ENCODE results near the gene CACNA1C.

CACNA1C gene

GRCh38 chr12:2285462-2285861, 232.7 kb downstream of the CACNA1C start:
- no peak for DNase-seq

DNA sequence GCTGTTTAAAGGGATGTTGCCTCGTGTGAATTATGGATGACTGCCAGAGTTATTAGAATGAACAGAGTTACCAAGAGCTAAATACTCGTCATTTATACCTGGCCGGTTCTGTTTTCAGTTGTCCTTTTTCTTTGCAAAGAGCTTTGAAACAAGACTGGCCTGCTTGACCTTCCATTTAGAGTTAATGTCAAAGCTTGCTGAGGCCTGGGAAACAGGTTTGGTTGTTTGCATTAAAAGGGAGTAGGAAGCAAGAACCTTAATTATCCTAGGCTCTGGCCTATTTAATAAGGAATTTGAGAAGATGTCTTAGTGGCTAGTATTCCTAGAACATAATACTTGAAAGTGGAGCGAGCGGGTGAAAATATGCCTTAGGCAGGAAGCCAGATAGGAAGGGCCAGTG, 233.3 kb downstream of the CACNA1C start:
- DNase-seq, result no peak

- DNase-seq, result no peak
Measured at GRCh38 chr12:2286461-2287131, 233.8 kb downstream of the CACNA1C start.

- DNase-seq, result no peak
Measured at GRCh38 chr12:2287151-2287550, 234.4 kb downstream of the CACNA1C start.

GRCh38 chr12:2287589-2287988, 234.8 kb downstream of the CACNA1C start:
- no peak for DNase-seq

DNA sequence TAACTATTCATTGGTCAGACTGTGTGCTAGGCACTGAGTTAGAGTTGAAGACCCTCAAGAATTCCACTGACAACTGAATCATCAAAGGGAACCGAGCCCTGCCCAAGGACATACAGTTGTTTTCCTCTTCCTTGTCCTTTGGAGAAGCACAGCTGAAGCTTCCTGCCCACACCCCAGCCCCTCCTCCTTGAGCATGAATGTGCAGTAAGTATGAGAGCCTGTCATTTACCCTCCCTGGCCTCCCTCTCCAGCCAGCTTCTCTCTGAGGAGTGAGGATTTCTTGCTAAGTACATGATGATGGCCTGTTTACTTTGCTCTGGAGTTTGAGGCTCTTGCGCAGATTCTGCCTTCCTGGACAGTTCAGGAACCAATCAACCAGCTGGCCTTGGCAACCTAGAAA, 235.2 kb downstream of the CACNA1C start:
- no peak for DNase-seq

GRCh38 chr12:2288471-2288870, 235.7 kb downstream of the CACNA1C start:
- DNase-seq, result no peak

DNA sequence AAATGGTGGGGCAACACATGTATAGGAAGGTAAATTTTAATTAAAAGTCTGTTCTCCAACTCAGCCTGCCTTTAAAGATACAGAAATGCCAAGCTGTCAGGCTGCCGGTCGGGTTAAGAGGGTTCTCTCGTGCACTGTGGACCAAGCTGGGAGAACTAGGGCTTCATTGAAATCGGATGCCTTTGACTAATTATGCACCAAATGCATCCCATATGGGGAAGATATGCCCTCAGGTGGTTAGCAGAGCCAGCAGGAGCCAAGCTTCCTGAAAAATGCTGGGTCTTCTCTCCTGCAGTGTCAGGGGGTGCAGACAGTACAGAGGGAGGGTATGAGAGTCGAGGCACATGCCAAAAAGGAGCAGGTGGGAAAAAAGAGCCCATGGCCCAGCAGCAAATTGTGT, 236.1 kb downstream of the CACNA1C start:
- DNase-seq, result no peak

DNA sequence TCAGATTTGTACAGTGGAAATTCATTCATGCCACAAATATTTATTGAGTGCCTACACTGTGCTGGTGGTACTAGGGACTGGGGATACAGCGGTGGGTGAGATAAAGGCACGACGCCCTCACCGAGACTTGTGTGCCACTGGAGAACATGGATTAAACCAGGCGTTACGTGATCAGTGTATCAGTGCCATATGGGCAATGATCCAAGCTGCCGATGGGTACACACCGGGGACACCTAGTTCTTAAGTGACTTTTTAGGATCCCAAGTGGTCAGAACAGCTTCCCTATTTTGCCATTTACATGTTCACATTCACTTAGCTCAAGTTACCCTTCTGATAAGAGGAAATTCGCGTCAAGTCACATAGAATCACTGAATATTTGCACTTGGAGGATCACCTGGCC, 236.7 kb downstream of the CACNA1C start:
- DNase-seq, result no peak

GRCh38 chr12:2290091-2290490, 237.3 kb downstream of the CACNA1C start:
- no peak for DNase-seq

GRCh38 chr12:2290516-2291065, 237.8 kb downstream of the CACNA1C start:
- DNase-seq, result no peak

- no peak for DNase-seq
Measured at GRCh38 chr12:2291182-2291832, 238.5 kb downstream of the CACNA1C start.

DNA sequence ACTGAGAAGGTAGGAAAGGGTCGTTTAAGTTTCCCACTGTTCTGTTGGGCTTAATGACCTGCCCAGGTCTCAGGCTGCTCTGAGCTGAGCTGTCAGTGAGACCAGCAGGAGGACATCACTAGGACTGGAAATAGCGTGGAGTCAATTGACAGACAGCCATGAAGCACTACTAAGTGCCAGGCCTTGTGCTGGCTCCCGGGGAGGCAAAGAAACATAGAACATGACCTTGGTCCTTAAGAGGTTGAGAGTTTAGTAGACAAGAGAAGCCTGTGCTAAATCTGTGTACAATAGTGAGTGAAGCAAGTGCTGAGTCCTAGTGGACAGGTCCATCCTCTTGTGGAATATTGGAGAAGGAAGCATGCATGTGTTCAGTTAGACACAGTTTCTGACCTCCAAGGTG, 239.2 kb downstream of the CACNA1C start:
- no peak for DNase-seq

DNA sequence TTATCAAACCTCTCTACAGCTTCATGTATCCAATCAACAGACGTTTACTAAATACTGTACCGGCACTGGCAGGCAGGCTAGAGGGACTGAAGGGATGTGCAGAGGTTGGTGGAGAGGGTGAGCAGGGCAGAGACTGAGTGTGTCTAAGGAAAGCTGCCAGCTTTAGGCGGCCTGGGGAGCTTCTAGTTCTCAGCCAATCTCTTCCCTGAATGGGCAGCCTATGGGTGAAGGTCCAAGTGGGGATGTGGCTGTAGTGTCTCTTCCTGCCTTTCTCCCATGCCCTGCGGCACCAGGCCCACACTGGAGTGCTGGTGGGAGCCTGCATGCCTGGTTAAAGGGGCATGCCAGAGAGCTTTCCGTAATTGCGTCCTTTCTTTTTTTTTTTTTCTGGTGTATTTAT, 239.8 kb downstream of the CACNA1C start:
- no peak for DNase-seq

DNA sequence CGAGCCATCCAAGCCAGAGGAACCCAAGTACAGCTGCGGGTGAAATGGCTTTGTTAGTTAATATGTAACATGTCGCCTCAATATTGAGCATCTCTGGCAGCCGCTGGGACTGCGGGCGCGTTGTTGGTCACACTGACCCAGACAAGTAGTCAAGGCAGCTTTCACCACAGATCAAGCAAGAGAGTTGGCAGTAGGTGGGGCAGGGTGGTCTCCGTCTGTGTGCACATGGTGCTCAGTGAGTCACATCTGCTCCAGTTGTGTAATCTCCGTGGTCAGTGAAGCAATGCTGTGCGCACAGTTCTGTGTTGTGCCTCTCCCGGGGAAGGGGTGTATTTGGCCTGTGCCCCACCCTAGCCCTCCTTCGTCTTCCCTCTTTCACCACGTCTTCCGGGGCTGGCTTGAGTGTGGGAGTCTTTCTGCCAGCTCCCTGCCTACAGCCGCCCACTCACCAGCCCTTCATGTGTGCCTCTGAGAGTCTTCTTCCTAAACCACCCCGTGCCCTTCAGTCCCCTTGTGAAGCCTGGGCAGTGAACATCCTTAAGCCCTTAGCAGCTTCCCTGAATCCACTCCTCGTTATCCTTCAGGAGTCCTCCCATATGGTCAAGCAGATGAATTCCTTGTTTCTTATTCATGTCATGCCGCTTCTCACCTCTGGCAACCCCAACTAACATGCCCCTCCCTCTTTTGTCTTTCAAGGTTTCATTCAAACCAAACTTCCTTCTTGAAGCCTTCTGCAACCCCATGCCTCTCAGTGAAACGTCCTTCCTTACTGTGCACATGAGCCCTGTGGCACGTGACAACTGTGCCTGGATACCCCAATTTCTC, 242.1 kb downstream of the CACNA1C start:
- no peak for DNase-seq

DNA sequence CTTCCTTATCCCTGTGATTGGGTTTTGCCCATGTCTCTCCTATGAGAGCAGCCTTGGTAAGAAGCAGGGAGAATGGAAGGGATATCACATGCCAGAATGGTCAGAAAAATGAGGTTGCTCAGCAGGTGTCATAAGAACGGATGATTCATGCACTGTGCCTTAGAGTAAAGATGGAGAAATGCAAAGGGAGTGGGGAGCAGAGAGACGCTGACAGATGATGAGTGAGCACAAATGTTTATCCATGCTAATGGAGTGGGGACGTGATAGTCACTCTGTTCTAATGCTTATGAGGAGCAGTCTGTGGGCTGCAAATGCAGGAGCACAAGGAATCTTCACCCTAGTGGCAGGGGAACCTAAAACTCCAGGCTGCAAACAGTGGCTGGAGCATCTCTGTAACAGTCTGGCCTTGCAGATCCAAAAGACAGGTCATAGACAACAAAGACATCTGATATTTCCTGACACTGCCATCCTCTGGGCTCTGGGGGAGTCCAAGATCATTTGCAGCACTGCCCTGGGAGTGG, 243.2 kb downstream of the CACNA1C start:
- DNase-seq, result no peak

DNA sequence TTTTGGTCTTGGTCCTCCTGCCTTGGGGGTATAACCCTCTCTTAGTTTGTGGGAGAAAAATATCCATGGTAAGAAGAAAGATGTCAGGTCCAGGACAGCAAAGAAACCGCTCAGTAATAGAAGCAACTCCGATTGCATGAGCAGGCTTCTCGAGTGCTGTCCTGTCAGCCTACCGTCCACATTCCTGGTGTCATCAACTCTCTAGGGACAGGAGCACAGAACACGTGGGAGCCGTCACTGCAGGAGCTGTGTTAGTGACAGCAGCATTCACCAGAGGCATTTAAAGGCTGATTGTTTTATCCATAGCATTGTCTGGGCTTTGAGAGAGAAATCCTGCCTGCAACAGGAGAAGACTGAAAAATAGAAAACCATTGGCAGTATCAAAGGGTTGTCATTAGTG, 244.2 kb downstream of the CACNA1C start:
- no peak for DNase-seq

DNA sequence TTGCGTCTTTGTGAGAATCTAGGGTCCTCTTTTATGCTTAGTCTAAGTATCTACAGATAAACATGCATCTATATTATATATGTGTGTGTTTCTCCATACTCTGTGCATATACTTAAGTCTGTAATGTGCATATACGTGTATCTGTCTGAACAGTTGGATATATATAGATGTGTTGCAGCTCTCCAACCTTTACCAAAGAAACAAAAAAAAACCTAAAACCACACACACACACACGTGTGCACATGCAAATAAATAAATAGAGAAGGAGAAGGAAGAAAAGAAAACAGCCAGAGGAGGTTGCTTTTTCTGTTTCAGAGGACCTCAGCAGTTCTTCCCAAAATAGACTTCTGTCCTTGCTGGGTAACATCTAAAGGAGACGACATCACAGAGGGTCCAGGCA, 244.9 kb downstream of the CACNA1C start:
- DNase-seq, result no peak

GRCh38 chr12:2298556-2299200, 245.9 kb downstream of the CACNA1C start:
- no peak for DNase-seq

GRCh38 chr12:2299206-2299605, 246.4 kb downstream of the CACNA1C start:
- DNase-seq, result peak; percentile 57

GRCh38 chr12:2300168-2300567, 247.4 kb downstream of the CACNA1C start:
- no peak for DNase-seq

- no peak for DNase-seq
Measured at GRCh38 chr12:2300886-2301285, 248.1 kb downstream of the CACNA1C start.
